Activated naive CD8-positive, alpha-beta T cell treated with anti-CD3 and anti-CD28 coated beads, Interleukin-2, amount 50 U/mL, for 16 hours (primary cell): ENCODE measurements around the gene PCDHA1.
"Not testable (repeated sequence)": the region's sequence is repeated elsewhere in the genome, so short reads cannot be mapped to it uniquely, and the experiment has no call there.

Experiments
- DNase-seq: peaks from one replicate; pipeline ENCODE4 v3.0.0-alpha.2; 2020; ENCODE audit warnings: low read depth, low spot score

The PCDHA1 gene

GRCh38 chr5:140785905-140786686 lies at the start of gene PCDHA1:
TSS of gene PCDHA1 (plus strand) at chr5:140786140.
- no peak for DNase-seq

- DNase-seq: no peak
Observed at GRCh38 chr5:140737486-140737885, 48.5 kb upstream of the PCDHA1 start.

- no peak for DNase-seq
Observed at GRCh38 chr5:140741967-140742366, 44.0 kb upstream of the PCDHA1 start.

GRCh38 chr5:140753561-140753960 lies 32.4 kb upstream of the PCDHA1 start:
- DNase-seq: no peak

GRCh38 chr5:140764177-140764973 lies 21.6 kb upstream of the PCDHA1 start:
- DNase-seq: no peak

- DNase-seq: no peak
Observed at GRCh38 chr5:140767444-140767843, 18.5 kb upstream of the PCDHA1 start.

GRCh38 chr5:140780512-140780911 lies 5.4 kb upstream of the PCDHA1 start:
- DNase-seq: no peak

GRCh38 chr5:140787422-140787821 lies 1.5 kb downstream of the PCDHA1 start:
- DNase-seq: not testable (repeated sequence)

GRCh38 chr5:140787849-140788504 lies 2.0 kb downstream of the PCDHA1 start:
- not testable (repeated sequence) for DNase-seq

GRCh38 chr5:140791089-140791488 lies 5.1 kb downstream of the PCDHA1 start:
- no peak for DNase-seq

GRCh38 chr5:140794595-140795258 lies 8.8 kb downstream of the PCDHA1 start, which contains the start of gene PCDHA2:
TSS of gene PCDHA2 (plus strand) at chr5:140794852.
- no peak for DNase-seq

GRCh38 chr5:140795259-140795641 lies 9.3 kb downstream of the PCDHA1 start:
- DNase-seq: no peak

- DNase-seq: not testable (repeated sequence)
Observed at GRCh38 chr5:140796072-140796717, 10.3 kb downstream of the PCDHA1 start.

- DNase-seq: no peak
Observed at GRCh38 chr5:140796718-140797095, 10.8 kb downstream of the PCDHA1 start.

- no peak for DNase-seq
Observed at GRCh38 chr5:140800816-140801493, 15.0 kb downstream of the PCDHA1 start, which contains the start of gene PCDHA3. TSS of gene PCDHA3 (plus strand) at chr5:140801057.

- no peak for DNase-seq
Observed at GRCh38 chr5:140801494-140801841, 15.5 kb downstream of the PCDHA1 start.

GRCh38 chr5:140802381-140802780 lies 16.4 kb downstream of the PCDHA1 start:
- not testable (repeated sequence) for DNase-seq

GRCh38 chr5:140802781-140803271 lies 16.9 kb downstream of the PCDHA1 start:
- no peak for DNase-seq

- DNase-seq: no peak
Observed at GRCh38 chr5:140806834-140807775, 21.2 kb downstream of the PCDHA1 start, which contains the start of gene PCDHA4. TSS of gene PCDHA4 (plus strand) at chr5:140807068.
